HAP-1 (cell line): ENCODE data around the gene AKIRIN1.
"Not testable (repeated sequence)": the region's sequence is repeated elsewhere in the genome, so short reads cannot be mapped to it uniquely, and the experiment has no call there.

Experiments
- DNase-seq, 2 experiments: peaks; one replicate each; pipeline ENCODE4 v3.0.0-alpha.2; 2016 to 2020; ENCODE audit warnings: low spot score in 2 of 2
- H3K27me3 ChIP-seq: fragments of 250-450 bp; sonication (Bioruptor Pico); 2 replicates; pipeline ENCODE4 v1.5.1; 2020; ENCODE audit warnings: low read depth, mild to moderate bottlenecking, moderate library complexity
- H3K36me3 ChIP-seq: fragments of 250-450 bp; sonication (Bioruptor Pico); replicated peaks from 2 replicates; pipeline ENCODE4 v1.5.1; 2020; ENCODE audit warnings: mild to moderate bottlenecking
- H3K4me1 ChIP-seq: fragments of 250-450 bp; sonication (Bioruptor Pico); 2 replicates; pipeline ENCODE4 v1.5.1; 2020; ENCODE audit warnings: mild to moderate bottlenecking
- H3K4me3 ChIP-seq: fragments of 250-450 bp; sonication (Bioruptor Pico); 2 replicates; pipeline ENCODE4 v1.5.1; 2020; ENCODE audit warnings: mild to moderate bottlenecking, moderate library complexity
- H3K9me3 ChIP-seq: fragments of 250-450 bp; sonication (Bioruptor Pico); 2 replicates; pipeline ENCODE4 v1.5.1; 2020; ENCODE audit warnings: mild to moderate bottlenecking, moderate library complexity
- in situ Hi-C: fragments of 300-500 bp; cut with MboI; formaldehyde crosslinking; loops from 3 replicates; pipeline ENCODE4 v1.14.3; 2020; ENCODE audit warnings: low sequenced_read_pairs, inconsistent platforms, mixed read lengths

Gene AKIRIN1

GRCh38 chr1:38977399-38978244 is 13.5 kb upstream of the AKIRIN1 start:
- H3K36me3 ChIP-seq, H3K27me3 ChIP-seq, DNase-seq, H3K4me1 ChIP-seq, H3K4me3 ChIP-seq, in situ Hi-C loops, H3K9me3 ChIP-seq: not testable (repeated sequence)

- H3K9me3 ChIP-seq, H3K27me3 ChIP-seq, DNase-seq, in situ Hi-C loops, H3K36me3 ChIP-seq, H3K4me1 ChIP-seq, H3K4me3 ChIP-seq: not testable (repeated sequence)
Observed at GRCh38 chr1:38978245-38978542, 12.9 kb upstream of the AKIRIN1 start.

GRCh38 chr1:38979380-38979779 is 11.7 kb upstream of the AKIRIN1 start:
- in situ Hi-C loops, DNase-seq, H3K9me3 ChIP-seq, H3K4me3 ChIP-seq, H3K36me3 ChIP-seq, H3K27me3 ChIP-seq, H3K4me1 ChIP-seq: not testable (repeated sequence)

GRCh38 chr1:38989979-38990378 is 1.1 kb upstream of the AKIRIN1 start:
- Histone ChIP-seq H3K4me1 (peaks cover 28% of the 10 kb centered on the region), H3K4me3 (no peak overlapping the region), H3K9me3 (no peaks in the 10 kb centered on the region), H3K36me3 (peaks cover 16% of the 10 kb centered on the region), H3K27me3 (no peaks in the 10 kb centered on the region)
- DNase-seq: no peak
- in situ Hi-C loops: no loop called here

- in situ Hi-C loops: no loop called here
- H3K4me1 ChIP-seq: peaks cover 26% of the 10 kb centered on the region
- peak overlapping the region; percentile 72 for H3K4me3 ChIP-seq
- DNase-seq: no peak
- H3K27me3 ChIP-seq: no peaks in the 10 kb centered on the region
- H3K36me3 ChIP-seq: peaks cover 19% of the 10 kb centered on the region
- no peaks in the 10 kb centered on the region for H3K9me3 ChIP-seq
Observed at GRCh38 chr1:38990386-38990737, 714 bp upstream of the AKIRIN1 start.

GRCh38 chr1:38991638-38992411 is 749 bp downstream of the AKIRIN1 start:
- peak; percentile 36 to 67 for DNase-seq
- Histone ChIP-seq H3K9me3 (no peaks in the 10 kb centered on the region), H3K36me3 (peaks cover 28% of the 10 kb centered on the region), H3K4me3 (peak overlapping the region; percentile 72), H3K4me1 (peaks cover 17% of the 10 kb centered on the region), H3K27me3 (no peaks in the 10 kb centered on the region)
- in situ Hi-C loops: no loop called here

GRCh38 chr1:38992412-38993111 is 1.5 kb downstream of the AKIRIN1 start:
- peaks cover 20% of the 10 kb centered on the region for H3K4me1 ChIP-seq
- H3K9me3 ChIP-seq: no peaks in the 10 kb centered on the region
- peak overlapping the region; percentile 72 for H3K4me3 ChIP-seq
- in situ Hi-C loops: no loop called here
- no peak for DNase-seq
- H3K36me3 ChIP-seq: peaks cover 32% of the 10 kb centered on the region
- H3K27me3 ChIP-seq: no peaks in the 10 kb centered on the region

GRCh38 chr1:38994196-38994595 is 3.1 kb downstream of the AKIRIN1 start:
- peaks cover 20% of the 10 kb centered on the region for H3K4me1 ChIP-seq
- H3K9me3 ChIP-seq: no peaks in the 10 kb centered on the region
- peak in 1 of 2 experiments; percentile 23 for DNase-seq
- peaks cover 47% of the 10 kb centered on the region for H3K36me3 ChIP-seq
- in situ Hi-C loops: no loop called here
- H3K4me3 ChIP-seq: no peak overlapping the region
- no peaks in the 10 kb centered on the region for H3K27me3 ChIP-seq

GRCh38 chr1:38997034-38997900 is 6.2 kb downstream of the AKIRIN1 start:
- H3K4me1 ChIP-seq: peaks cover 20% of the 10 kb centered on the region
- H3K4me3 ChIP-seq: no peak overlapping the region
- in situ Hi-C loops: no loop called here
- H3K27me3 ChIP-seq: no peaks in the 10 kb centered on the region
- H3K36me3 ChIP-seq: peaks cover 67% of the 10 kb centered on the region
- H3K9me3 ChIP-seq: no peaks in the 10 kb centered on the region
- DNase-seq: no peak

GRCh38 chr1:38997901-38998190 is 6.8 kb downstream of the AKIRIN1 start:
- no peak for DNase-seq
- in situ Hi-C loops: no loop called here
- Histone ChIP-seq H3K27me3 (no peaks in the 10 kb centered on the region), H3K36me3 (peaks cover 65% of the 10 kb centered on the region), H3K4me3 (no peak overlapping the region), H3K4me1 (peaks cover 16% of the 10 kb centered on the region), H3K9me3 (no peaks in the 10 kb centered on the region)

GRCh38 chr1:39001516-39002421 is 10.7 kb downstream of the AKIRIN1 start:
- Histone ChIP-seq H3K9me3 (no peaks in the 10 kb centered on the region), H3K27me3 (no peaks in the 10 kb centered on the region), H3K36me3 (peaks cover 82% of the 10 kb centered on the region), H3K4me1 (peaks cover 15% of the 10 kb centered on the region), H3K4me3 (no peak overlapping the region)
- DNase-seq: peak in 1 of 2 experiments; percentile 35
- in situ Hi-C loops: no loop called here

- in situ Hi-C loops: no loop called here
- no peak for DNase-seq
- no peaks in the 10 kb centered on the region for H3K27me3 ChIP-seq
- H3K4me1 ChIP-seq: peaks cover 24% of the 10 kb centered on the region
- H3K4me3 ChIP-seq: no peak overlapping the region
- H3K9me3 ChIP-seq: no peaks in the 10 kb centered on the region
- peaks cover 86% of the 10 kb centered on the region for H3K36me3 ChIP-seq
Observed at GRCh38 chr1:39003281-39003680, 12.2 kb downstream of the AKIRIN1 start.

- Histone ChIP-seq H3K4me1 (peaks cover 24% of the 10 kb centered on the region), H3K27me3 (no peaks in the 10 kb centered on the region), H3K36me3 (peaks cover 87% of the 10 kb centered on the region), H3K9me3 (no peaks in the 10 kb centered on the region), H3K4me3 (no peak overlapping the region)
- no peak for DNase-seq
- in situ Hi-C loops: no loop called here
Observed at GRCh38 chr1:39003794-39004193, 12.7 kb downstream of the AKIRIN1 start.
